ENCODE data around the gene SLC25A19.
A peak's percentile ranks its signal among the peaks of the same experiment; 100 is the strongest.

SLC25A19 gene

DNA sequence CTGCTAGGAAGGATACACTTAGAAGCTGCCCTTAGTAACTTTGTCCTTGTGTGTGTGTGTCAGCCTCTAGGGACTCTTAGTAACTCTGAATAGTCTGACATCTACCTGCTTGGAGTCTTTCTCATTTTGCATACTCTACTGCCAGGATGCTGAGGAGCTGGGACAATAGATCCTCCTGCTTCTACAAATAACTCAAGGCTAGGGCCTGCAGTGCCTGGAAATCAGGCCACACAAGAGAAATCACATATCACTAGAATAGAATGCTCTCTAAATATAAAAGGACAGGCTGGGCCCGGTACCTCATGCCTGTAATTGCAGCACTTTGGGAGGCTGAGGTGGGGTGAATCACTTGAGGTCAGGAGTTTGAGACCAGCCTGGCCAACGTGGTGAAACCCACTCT is 38.5 kb upstream of the SLC25A19 start:
- intact Hi-C loops (cut with DNase I; ENCODE audit: low total_unique reads): no loop called here
- Histone ChIP-seq H3K27me3 (no peaks in the 10 kb centered on the region), H3K4me3 (no peak overlapping the region), H3K4me1 (peaks cover 0 to 5% (median 0%) of the 10 kb centered on the region in 4 donors), H3K36me3 (peaks cover 7 to 32% (median 15%) of the 10 kb centered on the region in 3 donors), H3K27ac (no peak overlapping the region), H3K9me3 (no peaks in the 10 kb centered on the region)
- no peak for DNase-seq
- no peak for TF ChIP-seq CTCF (IDR thresholded peaks at IDR 0.05)

DNA sequence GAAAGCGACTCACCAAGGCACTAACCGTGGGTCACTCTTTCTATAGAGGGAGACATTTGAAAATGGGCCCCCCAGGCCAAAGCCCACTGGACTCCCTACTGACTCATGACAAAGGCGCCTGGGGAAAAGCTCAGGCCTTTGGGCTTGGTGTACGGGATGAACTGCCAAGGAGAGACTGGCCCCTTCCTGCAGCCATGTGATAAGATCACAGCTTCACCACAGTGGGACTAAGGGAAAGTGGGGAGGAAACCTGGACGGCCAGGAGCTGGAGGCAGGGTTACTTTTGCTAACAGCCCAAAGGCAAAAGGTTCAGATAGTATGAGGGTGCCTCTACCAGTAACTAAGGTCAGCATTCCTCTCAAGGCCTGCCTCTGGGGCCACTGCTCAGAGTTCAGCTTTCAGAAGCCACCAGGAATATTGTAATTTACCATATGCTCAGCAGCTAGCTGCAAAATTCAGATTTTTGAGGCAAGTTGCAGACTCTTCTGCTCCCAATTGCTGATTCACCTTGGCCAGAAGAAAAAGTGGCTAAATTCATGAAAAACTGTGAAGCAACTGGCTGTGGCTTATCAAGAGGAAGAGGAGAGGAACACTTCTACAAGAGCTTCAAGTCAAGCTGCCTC is 37.1 kb upstream of the SLC25A19 start:
- Histone ChIP-seq H3K4me3 (no peak overlapping the region), H3K27ac (no peak overlapping the region), H3K36me3 (peaks cover 7 to 32% (median 13%) of the 10 kb centered on the region in 3 donors), H3K9me3 (no peaks in the 10 kb centered on the region), H3K4me1 (peaks cover 0 to 5% (median 0%) of the 10 kb centered on the region in 4 donors), H3K27me3 (no peaks in the 10 kb centered on the region)
- intact Hi-C loops (cut with DNase I; ENCODE audit: low total_unique reads): no loop called here
- TF ChIP-seq CTCF (IDR thresholded peaks at IDR 0.05): no peak
- DNase-seq: no peak

- no peaks in the 10 kb centered on the region for H3K9me3 ChIP-seq
- peak in 1 of 2 donors; percentile 43 for DNase-seq
- intact Hi-C loops (cut with DNase I; ENCODE audit: low total_unique reads): no loop called here
- no peak for TF ChIP-seq CTCF (IDR thresholded peaks at IDR 0.05)
- H3K4me1 ChIP-seq: peaks cover 0 to 5% (median 0%) of the 10 kb centered on the region in 4 donors
- no peak overlapping the region for H3K27ac ChIP-seq
- no peaks in the 10 kb centered on the region for H3K27me3 ChIP-seq
- H3K36me3 ChIP-seq: peaks cover 11 to 30% (median 14%) of the 10 kb centered on the region in 3 donors
- no peak overlapping the region for H3K4me3 ChIP-seq
These were observed 36.6 kb upstream of the SLC25A19 start for GRCh38 chr17:75325827-75326225.

- DNase-seq: no peak
- Histone ChIP-seq H3K9me3 (no peaks in the 10 kb centered on the region), H3K27ac (no peak overlapping the region), H3K36me3 (peaks cover 16 to 32% (median 19%) of the 10 kb centered on the region in 3 donors), H3K4me1 (peaks cover 0 to 5% (median 0%) of the 10 kb centered on the region in 4 donors), H3K4me3 (no peak overlapping the region), H3K27me3 (no peaks in the 10 kb centered on the region)
- intact Hi-C loops (cut with DNase I; ENCODE audit: low total_unique reads): no loop called here
- no peak for TF ChIP-seq CTCF (IDR thresholded peaks at IDR 0.05)
These were observed 36.1 kb upstream of the SLC25A19 start for GRCh38 chr17:75325348-75325747.

- DNase-seq: no peak
- no peak overlapping the region for H3K4me3 ChIP-seq
- peaks cover 0 to 5% (median 0%) of the 10 kb centered on the region in 4 donors for H3K4me1 ChIP-seq
- no peak overlapping the region for H3K27ac ChIP-seq
- peaks cover 33 to 62% (median 39%) of the 10 kb centered on the region in 3 donors for H3K36me3 ChIP-seq
- no peak for TF ChIP-seq CTCF (IDR thresholded peaks at IDR 0.05)
- intact Hi-C loops (cut with DNase I; ENCODE audit: low total_unique reads): loop anchor here (5.0 kb wide), 1 partner anchor 196 kb away; the partner anchor contains the start of genes CASKIN2 and TSEN54
- H3K27me3 ChIP-seq: no peaks in the 10 kb centered on the region
- no peaks in the 10 kb centered on the region for H3K9me3 ChIP-seq
These were observed 32.3 kb upstream of the SLC25A19 start for GRCh38 chr17:75321506-75321905.
